ENCODE results near the gene EGFL8. TPM values are rescaled to one million over a fixed set of nuclear protein-coding genes. Genes with fewer than 3 reads are reported as not detected.
A peak's percentile ranks its signal among the peaks of the same experiment; 100 is the strongest.

EGFL8 gene
- total RNA-seq, 1 experiment from 2014 or later = 11.1 TPM

- TF ChIP-seq POLR2AphosphoS5 (IDR thresholded peaks at IDR 0.05; ENCODE audit: low read depth, low read length) (peak; percentile 86), TCF7L2 (IDR thresholded peaks at IDR 0.05; ENCODE audit: low read depth, low read length) (no peak), REST (IDR thresholded peaks at IDR 0.05; ENCODE audit: insufficient read depth in 1 of 2, low read depth in 2 of 2, low read length in 1 of 2) (no peak), SIN3A (IDR thresholded peaks at IDR 0.05; ENCODE audit: borderline replicate concordance, insufficient read depth, low read depth, low read length) (peak; percentile 32; the same call in 1 of the 2 replicates)
- TF ChIP-seq, protein P1, sequence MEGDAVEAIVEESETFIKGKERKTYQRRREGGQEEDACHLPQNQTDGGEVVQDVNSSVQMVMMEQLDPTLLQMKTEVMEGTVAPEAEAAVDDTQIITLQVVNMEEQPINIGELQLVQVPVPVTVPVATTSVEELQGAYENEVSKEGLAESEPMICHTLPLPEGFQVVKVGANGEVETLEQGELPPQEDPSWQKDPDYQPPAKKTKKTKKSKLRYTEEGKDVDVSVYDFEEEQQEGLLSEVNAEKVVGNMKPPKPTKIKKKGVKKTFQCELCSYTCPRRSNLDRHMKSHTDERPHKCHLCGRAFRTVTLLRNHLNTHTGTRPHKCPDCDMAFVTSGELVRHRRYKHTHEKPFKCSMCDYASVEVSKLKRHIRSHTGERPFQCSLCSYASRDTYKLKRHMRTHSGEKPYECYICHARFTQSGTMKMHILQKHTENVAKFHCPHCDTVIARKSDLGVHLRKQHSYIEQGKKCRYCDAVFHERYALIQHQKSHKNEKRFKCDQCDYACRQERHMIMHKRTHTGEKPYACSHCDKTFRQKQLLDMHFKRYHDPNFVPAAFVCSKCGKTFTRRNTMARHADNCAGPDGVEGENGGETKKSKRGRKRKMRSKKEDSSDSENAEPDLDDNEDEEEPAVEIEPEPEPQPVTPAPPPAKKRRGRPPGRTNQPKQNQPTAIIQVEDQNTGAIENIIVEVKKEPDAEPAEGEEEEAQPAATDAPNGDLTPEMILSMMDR (IDR thresholded peaks at IDR 0.05) = no peak
- Histone ChIP-seq H3K36me3 (ENCODE audit: control insufficient read depth, insufficient read depth, low read length) (no peaks in the 10 kb centered on the region), H3K9me3 (ENCODE audit: control insufficient read depth, insufficient read depth, low read depth, low read length) (no peaks in the 10 kb centered on the region), H3K27me3 (ENCODE audit: control insufficient read depth, insufficient read depth, low read length) (no peaks in the 10 kb centered on the region), H3K27ac (ENCODE audit: low read length) (peak overlapping the region; percentile 96), H3K4me3 (ENCODE audit: low read depth in 2 of 2, low read length in 2 of 2) (peak overlapping the region; percentile 86 to 94), H3K4me1 (ENCODE audit: control insufficient read depth, insufficient read depth, low read length) (peaks cover 28% of the 10 kb centered on the region)
- in situ Hi-C loops (cut with HindIII; ENCODE audit: low pct_unique_long_range_greater_than_20kb, low sequenced_read_pairs) (no loop called here), intact Hi-C loops (cut with micrococcal nuclease; ENCODE audit: unreplicated experiment) (loop anchor here (10.0 kb wide), 1 partner anchor 81 kb away; no protein-coding TSS in a partner anchor)
- ChIA-PET CTCF (interaction anchor here (0.6 to 1.0 kb wide), 7 partner anchors 19 to 671 kb away, joined by 3 to 10 read pairs (median 6); partner anchors contain the start of gene ATF6B), POLR2A (interaction anchor here (0.6 to 1.0 kb wide), 3 partner anchors 19 to 150 kb away, joined by 4 to 5 read pairs (median 4); no protein-coding TSS in a partner anchor)
- DNase-seq (ENCODE audit: low read depth, low spot score) (no peak), ATAC-seq (peak; percentile 93)
- TSS peak; percentile 93 for BruUV-seq (replicated peaks)
Measured at GRCh38 chr6:32195902-32196681, 31.7 kb downstream of the EGFL8 start.

- H3K27ac ChIP-seq (ENCODE audit: low read length) = peak overlapping the region; percentile 96
- no peaks in the 10 kb centered on the region for H3K27me3 ChIP-seq (ENCODE audit: control insufficient read depth, insufficient read depth, low read length)
- ChIA-PET CTCF (interaction anchor here (0.9 kb wide), 1 partner anchor 67 kb away, joined by 8 read pairs; the partner anchor contains the start of gene FKBPL), POLR2A (interaction anchor here (0.6 to 0.7 kb wide), 3 partner anchors 30 to 151 kb away, joined by 4 to 6 read pairs (median 5); no protein-coding TSS in a partner anchor)
- ATAC-seq = no peak
- in situ Hi-C loops (cut with HindIII; ENCODE audit: low pct_unique_long_range_greater_than_20kb, low sequenced_read_pairs) (no loop called here), intact Hi-C loops (cut with micrococcal nuclease; ENCODE audit: unreplicated experiment) (loop anchor here (10.0 kb wide), 1 partner anchor 82 kb away; no protein-coding TSS in a partner anchor)
- TF ChIP-seq TCF7L2 (IDR thresholded peaks at IDR 0.05; ENCODE audit: low read depth, low read length) (no peak), SIN3A (IDR thresholded peaks at IDR 0.05; ENCODE audit: borderline replicate concordance, insufficient read depth, low read depth, low read length) (no peak), POLR2AphosphoS5 (IDR thresholded peaks at IDR 0.05; ENCODE audit: low read depth, low read length) (no peak), REST (IDR thresholded peaks at IDR 0.05; ENCODE audit: insufficient read depth in 1 of 2, low read depth in 2 of 2, low read length in 1 of 2) (no peak)
- TF ChIP-seq, protein P1 (IDR thresholded peaks at IDR 0.05) = no peak
- no peaks in the 10 kb centered on the region for H3K9me3 ChIP-seq (ENCODE audit: control insufficient read depth, insufficient read depth, low read depth, low read length)
- H3K36me3 ChIP-seq (ENCODE audit: control insufficient read depth, insufficient read depth, low read length) = no peaks in the 10 kb centered on the region
- peaks cover 24% of the 10 kb centered on the region for H3K4me1 ChIP-seq (ENCODE audit: control insufficient read depth, insufficient read depth, low read length)
- no peak for DNase-seq (ENCODE audit: low read depth, low spot score)
- H3K4me3 ChIP-seq (ENCODE audit: low read depth in 2 of 2, low read length in 2 of 2) = peak overlapping the region; percentile 86 to 94
- no TSS peak for BruUV-seq (replicated peaks)
Measured at GRCh38 chr6:32196682-32197616, 32.6 kb downstream of the EGFL8 start.
